ENCODE measurements around the gene DZIP1L.

The DZIP1L gene

GRCh38 chr3:138066383-138066782 lies 49.0 kb downstream of the DZIP1L start:
- DNase-seq, result no peak

GRCh38 chr3:138065949-138066348 lies 49.5 kb downstream of the DZIP1L start:
- peak; percentile 17 for DNase-seq

- peak; percentile 54 for DNase-seq
These were observed 52.0 kb downstream of the DZIP1L start for GRCh38 chr3:138063416-138063815.

GRCh38 chr3:138062626-138063025 lies 52.8 kb downstream of the DZIP1L start:
- DNase-seq, result peak; percentile 40

GRCh38 chr3:138062037-138062436 lies 53.4 kb downstream of the DZIP1L start:
- DNase-seq, result peak; percentile 24

GRCh38 chr3:138060792-138061191 lies 54.6 kb downstream of the DZIP1L start:
- peak; percentile 32 for DNase-seq

- no peak for DNase-seq
These were observed 56.1 kb downstream of the DZIP1L start for GRCh38 chr3:138059261-138059660.

GRCh38 chr3:138057384-138057783 lies 58.0 kb downstream of the DZIP1L start:
- no peak for DNase-seq

- no peak for DNase-seq
These were observed 61.4 kb downstream of the DZIP1L start for GRCh38 chr3:138054057-138054456.

- DNase-seq, result peak; percentile 79
These were observed 63.2 kb downstream of the DZIP1L start for GRCh38 chr3:138051947-138052802.

GRCh38 chr3:138049157-138049919 lies 66.1 kb downstream of the DZIP1L start:
- no peak for DNase-seq

- DNase-seq, result no peak
These were observed 67.7 kb downstream of the DZIP1L start for GRCh38 chr3:138047596-138048158.

GRCh38 chr3:138046955-138047354 lies 68.5 kb downstream of the DZIP1L start:
- no peak for DNase-seq

- no peak for DNase-seq
These were observed 69.3 kb downstream of the DZIP1L start for GRCh38 chr3:138046085-138046484.

- DNase-seq, result no peak
These were observed 72.0 kb downstream of the DZIP1L start for GRCh38 chr3:138043266-138044029.

GRCh38 chr3:138042043-138042442 lies 73.4 kb downstream of the DZIP1L start:
- DNase-seq, result no peak

- DNase-seq, result no peak
These were observed 76.5 kb downstream of the DZIP1L start for GRCh38 chr3:138038725-138039462.

GRCh38 chr3:138036572-138036971 lies 78.8 kb downstream of the DZIP1L start:
- DNase-seq, result no peak

GRCh38 chr3:138034918-138035317 lies 80.5 kb downstream of the DZIP1L start:
- DNase-seq, result no peak

- no peak for DNase-seq
These were observed 82.2 kb downstream of the DZIP1L start for GRCh38 chr3:138033202-138033691.

GRCh38 chr3:138032567-138032966 lies 82.8 kb downstream of the DZIP1L start:
- DNase-seq, result no peak

GRCh38 chr3:138031536-138031935 lies 83.9 kb downstream of the DZIP1L start:
- no peak for DNase-seq

Data from islet precursor cell (in vitro differentiated cells).